H1 (cell line): ENCODE measurements around the gene DAG1. TPM values are rescaled to one million over a fixed set of nuclear protein-coding genes. Genes with fewer than 3 reads are reported as not detected.

Source experiments
- CTCF ChIA-PET: fragments of 300-600 bp; sonication (Branson Sonifier 250); formaldehyde crosslinking; loops from one replicate; lab custom pipeline; 2021; ENCODE audit not compliant: partially characterized antibody; lab: Charles Lee
- POLR2A ChIA-PET: fragments of 300-600 bp; sonication (Branson Sonifier 250); formaldehyde crosslinking; loops from one replicate; lab custom pipeline; 2021; ENCODE audit warnings: inconsistent platforms; ENCODE audit not compliant: partially characterized antibody; lab: Charles Lee
- DNase-seq, 2 experiments: peaks; one replicate each; pipeline versions ENCODE4 v3.0.0 to v3.0.0-alpha.2; 2010 to 2022; ENCODE audit warnings: low spot score in 2 of 2, low read depth in 1 of 2, mixed read lengths in 1 of 2
- FAIRE-seq: peaks from 2 replicates; lab custom pipeline; 2011; peaks lifted over from hg19 to GRCh38; lab: Jason Lieb, UNC
- H2AFZ ChIP-seq: 2 replicates; pipeline ENCODE4 v1.8.1; 2012; ENCODE audit warnings: low read length, inconsistent platforms
- H2AK5ac ChIP-seq: 2 replicates; pipeline ENCODE4 v1.6.1; 2013; ENCODE audit warnings: low read depth, low read length
- H2BK120ac ChIP-seq: replicated peaks from 2 replicates; pipeline ENCODE3; 2013; ENCODE audit warnings: low read depth, low read length, inconsistent platforms
- H2BK12ac ChIP-seq: 2 replicates; pipeline ENCODE4 v1.6.1; 2013; ENCODE audit warnings: low read depth, low read length
- H2BK15ac ChIP-seq: 2 replicates; pipeline ENCODE4 v1.6.1; 2013; ENCODE audit warnings: low read length
- H2BK20ac ChIP-seq: 2 replicates; pipeline ENCODE4 v1.6.1; 2013; ENCODE audit warnings: low read length
- H2BK5ac ChIP-seq: 2 replicates; pipeline ENCODE4 v1.6.1; 2013; ENCODE audit warnings: low read depth, low read length
- H3K14ac ChIP-seq: 2 replicates; pipeline ENCODE4 v1.6.1; 2013; ENCODE audit warnings: inconsistent platforms; ENCODE audit not compliant: insufficient read length
- H3K18ac ChIP-seq: 2 replicates; pipeline ENCODE4 v1.6.1; 2013; ENCODE audit warnings: low read length; ENCODE audit errors: extremely low read depth
- H3K23ac ChIP-seq: 2 replicates; pipeline ENCODE4 v1.6.1; 2013; ENCODE audit warnings: inconsistent platforms; ENCODE audit not compliant: insufficient read length
- H3K23me2 ChIP-seq: 2 replicates; pipeline ENCODE4 v1.6.1; 2013; ENCODE audit warnings: low read depth, low read length
- H3K27ac ChIP-seq: 2 replicates; pipeline ENCODE4 v1.6.1; 2011; ENCODE audit warnings: low read depth, low read length, inconsistent platforms
- H3K27me3 ChIP-seq, 4 experiments: replicated peaks in 1 of 4; 1 replicate in 1 of 4; 2 replicates in 3 of 4; pipeline versions ENCODE4 v1.6.1 to v1.8.1; 2011 to 2013; ENCODE audit warnings: low read length in 3 of 4, mild to moderate bottlenecking in 3 of 4, inconsistent platforms in 2 of 4, mixed read lengths in 2 of 4, moderate library complexity in 1 of 4; ENCODE audit not compliant: control insufficient read depth in 3 of 4, insufficient read depth in 3 of 4; ENCODE audit errors: extremely low read depth in 1 of 4
- H3K36me3 ChIP-seq, 4 experiments: 2 replicates each; pipeline versions ENCODE4 v1.6.1 to v1.8.1; 2011 to 2013; ENCODE audit warnings: mild to moderate bottlenecking in 4 of 4, low read length in 3 of 4, moderate library complexity in 2 of 4, control low read depth in 1 of 4, inconsistent platforms in 1 of 4; ENCODE audit not compliant: insufficient read depth in 4 of 4, control insufficient read depth in 2 of 4
- H3K4ac ChIP-seq: replicated peaks from 2 replicates; pipeline ENCODE3; 2013; ENCODE audit warnings: low read length, low read depth, mixed read lengths, inconsistent platforms; ENCODE audit not compliant: insufficient read length
- H3K4me1 ChIP-seq, 4 experiments: replicated peaks in 1 of 4; 1 replicate in 1 of 4; 2 replicates in 3 of 4; pipeline versions ENCODE4 v1.6.1 to v1.8.1; 2011 to 2013; ENCODE audit warnings: low read length in 3 of 4, inconsistent platforms in 2 of 4, mixed read lengths in 1 of 4; ENCODE audit not compliant: insufficient read depth in 4 of 4, control insufficient read depth in 3 of 4
- H3K4me2 ChIP-seq, 2 experiments: 2 replicates each; pipeline versions ENCODE4 v1.6.1 to v1.8.1; 2011 to 2013; ENCODE audit warnings: low read depth in 2 of 2, low read length in 2 of 2, control low read depth in 1 of 2, inconsistent platforms in 1 of 2, mild to moderate bottlenecking in 1 of 2; ENCODE audit not compliant: insufficient read depth in 1 of 2
- H3K4me3 ChIP-seq, 4 experiments: fragments of 200-600, 300-600 bp in 1 of 4; sonication (generic), shearing (Covaris generic), sonication (Bioruptor Twin) in 1 of 4; 2 replicates each; pipeline versions ENCODE4 v1.5.1 to v1.8.1; 2011 to 2016; ENCODE audit warnings: low read length in 4 of 4, low read depth in 3 of 4, control low read depth in 2 of 4, inconsistent platforms in 2 of 4, mild to moderate bottlenecking in 2 of 4, mixed read lengths in 1 of 4, moderate library complexity in 1 of 4; ENCODE audit not compliant: insufficient read depth in 2 of 4; ENCODE audit errors: extremely low read depth in 1 of 4
- H3K56ac ChIP-seq: replicated peaks from 2 replicates; pipeline ENCODE3; 2013; ENCODE audit warnings: low read depth, mild to moderate bottlenecking, mixed read lengths, low read length, inconsistent platforms; ENCODE audit not compliant: insufficient read length
- H3K79me1 ChIP-seq: 2 replicates; pipeline ENCODE4 v1.6.1; 2013; ENCODE audit warnings: low read depth, low read length, control low read depth
- H3K79me2 ChIP-seq, 2 experiments: 2 replicates each; pipeline versions ENCODE4 v1.6.1 to v1.8.1; 2012 to 2013; ENCODE audit warnings: low read length in 2 of 2, mild to moderate bottlenecking in 2 of 2, inconsistent platforms in 1 of 2; ENCODE audit not compliant: insufficient read depth in 2 of 2, control insufficient read depth in 1 of 2
- H3K9ac ChIP-seq, 4 experiments: replicated peaks in 1 of 4; 1 replicate in 1 of 4; 2 replicates in 3 of 4; pipeline versions ENCODE4 v1.6.1 to v1.8.1; 2011 to 2013; ENCODE audit warnings: low read depth in 3 of 4, low read length in 3 of 4, control low read depth in 2 of 4, mild to moderate bottlenecking in 2 of 4, moderate library complexity in 2 of 4, inconsistent platforms in 1 of 4; ENCODE audit errors: extremely low read depth in 1 of 4
- H3K9me3 ChIP-seq, 2 experiments: 2 replicates each; pipeline versions ENCODE4 v1.6.1 to v1.8.1; 2012 to 2013; ENCODE audit warnings: mild to moderate bottlenecking in 2 of 2, moderate library complexity in 2 of 2, control low read depth in 1 of 2, inconsistent platforms in 1 of 2, low read depth in 1 of 2, low read length in 1 of 2, mixed read lengths in 1 of 2; ENCODE audit not compliant: insufficient read depth in 2 of 2
- H4K20me1 ChIP-seq, 2 experiments: replicated peaks in 1 of 2; 2 replicates each; pipeline versions ENCODE3 to v1.8.1; 2011 to 2013; ENCODE audit warnings: inconsistent platforms in 2 of 2, low read length in 2 of 2, mild to moderate bottlenecking in 1 of 2; ENCODE audit not compliant: insufficient read depth in 2 of 2, control insufficient read depth in 1 of 2
- H4K5ac ChIP-seq: 2 replicates; pipeline ENCODE4 v1.6.1; 2013; ENCODE audit warnings: low read length, low read depth, mixed read lengths, inconsistent platforms; ENCODE audit not compliant: insufficient read length
- H4K8ac ChIP-seq: 2 replicates; pipeline ENCODE4 v1.8.0; 2013; ENCODE audit warnings: mild to moderate bottlenecking, moderate library complexity, low read length, inconsistent platforms; ENCODE audit not compliant: insufficient read depth; ENCODE audit errors: extremely low read depth
- H4K91ac ChIP-seq: replicated peaks from 2 replicates; pipeline ENCODE3; 2013; ENCODE audit warnings: low read length, mixed read lengths, inconsistent platforms; ENCODE audit not compliant: insufficient read length
- BRCA1 ChIP-seq: IDR thresholded peaks from 2 replicates; pipeline ENCODE4 v1.6.1; 2012; ENCODE audit warnings: low read depth, low read length, improper control_type of control experiment
- CBX5 ChIP-seq: fragments of 300-800, 300-1000 bp; sonication (generic); IDR thresholded peaks from 2 replicates; pipeline ENCODE4 v1.7.1; 2016; ENCODE audit warnings: antibody characterized with exemption, low read length, low read depth
- CBX8 ChIP-seq: fragments of 300-800, 300-1000 bp; sonication (generic); IDR thresholded peaks from 2 replicates; pipeline ENCODE4 v1.7.1; 2016; ENCODE audit warnings: low read depth, low read length, borderline replicate concordance
- CHD2 ChIP-seq: IDR thresholded peaks from 2 replicates; pipeline ENCODE4 v1.6.1; 2012; ENCODE audit warnings: low read length, improper control_type of control experiment
- JUN ChIP-seq: IDR thresholded peaks from 2 replicates; pipeline ENCODE4 v1.6.1; 2011; ENCODE audit warnings: low read depth, mild to moderate bottlenecking, improper control_type of control experiment, low read length
- SIN3A ChIP-seq, 2 experiments: IDR thresholded peaks in 1 of 2; conservative IDR thresholded peaks in 1 of 2; 2 replicates each; pipeline ENCODE4 v1.6.1; 2011 to 2012; ENCODE audit warnings: low read length in 2 of 2, improper control_type of control experiment in 1 of 2, low read depth in 1 of 2, mild to moderate bottlenecking in 1 of 2
- WGBS, 2 experiments: shearing (Covaris generic) in 1 of 2; methylation state at CpG; one replicate each; pipeline versions ENCODE4 v1.1.6 to v1.1.7; 2013 to 2015; ENCODE audit warnings: low lambda C conversion rate in 2 of 2, mixed read lengths in 2 of 2, inconsistent platforms in 1 of 2, low coverage in 1 of 2, missing lambda C conversion rate in 1 of 2; ENCODE audit not compliant: insufficient replicate concordance in 2 of 2, insufficient coverage in 1 of 2, insufficient read length in 1 of 2; ENCODE audit errors: extremely low coverage in 1 of 2, missing lambda C conversion rate in 1 of 2; 5-methylcytosine and 5-hydroxymethylcytosine counted together
- polyA plus RNA-seq, 7 experiments: library from polyadenylated mRNA; depleted of rRNA in 3 of 7; stranded (reverse) in 5 of 7; unstranded in 2 of 7; fragments of >200 nt in 5 of 7; fragments of 200-250 nt in 2 of 7; gene quantifications; 1 replicate in 5 of 7; 2 replicates in 1 of 7; 4 replicates in 1 of 7; pipeline versions ENCODE4 v1.2.1 to v1.2.3, GENCODE V29; 2011 to 2013; ENCODE audit warnings: missing spikeins in 2 of 7, mixed read lengths in 2 of 7
- total RNA-seq: library from RNA; stranded (reverse); fragmentation: NEBNext Ultra II Directional; extraction: Animal tissue kit (Norgen Biotek cat#: 25700); gene quantifications from 2 replicates; pipeline ENCODE4 v1.2.1, GENCODE V29; 2021

DAG1 gene
- total and polyA plus RNA-seq, 2 of the 8 experiments (the other 6 are each of a cell fraction or from before 2014, with no cell fraction given) = 97.5 to 138 TPM

DNA sequence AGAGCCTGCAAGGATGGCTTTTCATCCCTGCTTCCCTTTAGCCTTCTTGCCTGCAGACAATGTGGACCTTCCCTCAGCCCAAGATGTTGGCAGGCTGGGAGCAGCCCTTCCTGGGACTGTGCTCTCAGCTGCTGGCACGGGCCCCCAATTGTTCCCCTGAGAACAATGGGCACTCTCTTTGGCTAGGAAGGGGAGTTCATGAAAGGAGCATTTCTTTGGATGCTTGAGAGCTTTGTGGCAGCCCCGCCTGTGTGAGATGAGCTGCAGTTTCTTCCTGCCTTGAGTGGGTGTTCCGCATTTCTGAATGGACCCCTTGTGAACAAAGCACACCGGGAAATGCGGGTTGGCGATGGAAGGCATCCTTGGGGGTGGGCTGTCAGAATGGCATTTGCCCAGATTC is 49.2 kb downstream of the DAG1 start:
- Histone ChIP-seq H2AFZ (no peak overlapping the region), H3K4me2 (no peak overlapping the region), H3K36me3 (peaks cover 2 to 31% (median 9%) of the 10 kb centered on the region in 4 experiments; a peak in 5 of 8 replicates), H2BK120ac (no peak overlapping the region), H4K20me1 (peaks cover 2 to 13% of the 10 kb centered on the region in 2 experiments), H2BK20ac (no peak overlapping the region), H3K18ac (no peak overlapping the region), H3K27me3 (no peaks in the 10 kb centered on the region), H3K4ac (no peak overlapping the region), H2BK15ac (no peak overlapping the region), H3K9ac (no peak overlapping the region), H3K27ac (no peak overlapping the region), H3K4me1 (peaks cover 0 to 4% (median 0%) of the 10 kb centered on the region in 4 experiments; a peak in 3 of 7 replicates), H2BK5ac (no peak overlapping the region), H2BK12ac (no peak overlapping the region), H2AK5ac (no peak overlapping the region), H3K79me1 (peaks cover 14% of the 10 kb centered on the region), H3K9me3 (no peaks in the 10 kb centered on the region), H4K5ac (no peak overlapping the region), H3K56ac (no peak overlapping the region), H3K79me2 (peaks cover 0 to 40% of the 10 kb centered on the region in 2 experiments; a peak in 3 of 4 replicates), H4K8ac (no peak overlapping the region), H3K4me3 (no peak overlapping the region), H3K23me2 (no peaks in the 10 kb centered on the region), H3K23ac (no peak overlapping the region), H3K14ac (no peak overlapping the region), H4K91ac (no peak overlapping the region)
- FAIRE-seq = no peak
- ChIA-PET CTCF (interaction anchor here (0.6 to 6.9 kb wide), 10 partner anchors 10 to 182 kb away, joined by 3 to 25 read pairs (median 4); partner anchors contain the start of gene DAG1), POLR2A (interaction anchor here (0.6 to 0.7 kb wide), 2 partner anchors 17 to 67 kb away, joined by 3 to 4 read pairs; no protein-coding TSS in a partner anchor)
- no peak for DNase-seq
- WGBS, 2 experiments = 89% methylated on average over 6 of the region's 6 CpGs; no CpG with 5 or more reads in 1 of the 2 experiments
- TF ChIP-seq JUN (no peak), SIN3A (conservative IDR thresholded peaks at IDR 0.05 in 1 of 2, IDR thresholded peaks at IDR 0.05 in 1 of 2; ENCODE audit: low read depth in 1 of 2, low read length in 2 of 2) (no peak), CBX8 (no peak), CBX5 (no peak), BRCA1 (no peak), CHD2 (no peak)
